B cell (primary cell): ENCODE results near the gene CPA2. TPM values are rescaled to one million over a fixed set of nuclear protein-coding genes. Genes with fewer than 3 reads are reported as not detected.

Experiments
- ATAC-seq: fragments of 200-7000 bp; cut with Tn5 transposase; one replicate; pipeline ENCODE4 v1.10.0; 2021; ENCODE audit warnings: low read depth, mild to moderate bottlenecking, moderate number of reproducible peaks, moderate library complexity
- CTCF ChIA-PET: fragments of 350-600 bp; sonication (Branson Sonifier 250); formaldehyde crosslinking; loops from one replicate; lab custom pipeline; 2021; ENCODE audit warnings: antibody characterized with exemption, inconsistent platforms; lab: Charles Lee
- POLR2A ChIA-PET: fragments of 350-600 bp; sonication (Branson Sonifier 250); formaldehyde crosslinking; loops from one replicate; lab custom pipeline; 2021; ENCODE audit warnings: antibody characterized with exemption; lab: Charles Lee
- DNase-seq: peaks from one replicate; pipeline ENCODE4 v3.0.0; 2013
- H2AFZ ChIP-seq: 2 replicates; pipeline ENCODE4 v1.6.1; 2012; ENCODE audit warnings: mild to moderate bottlenecking, low read depth, low read length; ENCODE audit not compliant: insufficient read depth, poor library complexity, severe bottlenecking
- H3K27ac ChIP-seq, 2 donors: 1 replicate in 1 of 2; 2 replicates in 1 of 2; pipeline ENCODE4 v1.5.1; 2012 to 2013; ENCODE audit warnings: low read length in 2 of 2, mild to moderate bottlenecking in 2 of 2, moderate library complexity in 1 of 2
- H3K27me3 ChIP-seq, 4 experiments: fragments of 200-600 bp in 1 of 4; sonication (generic) in 1 of 4; replicated peaks in 1 of 4; 1 replicate in 2 of 4; 2 replicates in 2 of 4; pipeline versions ENCODE4 v1.6.1 to v1.7.0; 2013 to 2016; ENCODE audit warnings: low read length in 3 of 4, mild to moderate bottlenecking in 2 of 4, mixed read lengths in 1 of 4, moderate library complexity in 1 of 4; ENCODE audit not compliant: insufficient read depth in 4 of 4, control insufficient read depth in 3 of 4; ENCODE audit errors: control extremely low read depth in 1 of 4
- H3K36me3 ChIP-seq, 2 experiments: replicated peaks in 1 of 2; 1 replicate in 1 of 2; 2 replicates in 1 of 2; pipeline versions ENCODE4 v1.6.1 to v1.7.1; 2013; ENCODE audit warnings: low read length in 1 of 2; ENCODE audit not compliant: insufficient read depth in 2 of 2, control insufficient read depth in 1 of 2; ENCODE audit errors: control extremely low read depth in 1 of 2, extremely low read depth in 1 of 2
- H3K4me1 ChIP-seq, 2 donors: fragments of 200-600 bp in 1 of 2; sonication (generic) in 1 of 2; 1 replicate in 1 of 2; 2 replicates in 1 of 2; pipeline versions ENCODE4 v1.5.1 to v1.6.1; 2013 to 2017; ENCODE audit warnings: low read length in 2 of 2; ENCODE audit not compliant: control insufficient read depth in 2 of 2, insufficient read depth in 2 of 2
- H3K4me2 ChIP-seq: replicated peaks from 2 replicates; pipeline ENCODE3; 2012; ENCODE audit warnings: mild to moderate bottlenecking, low read depth, low read length; ENCODE audit not compliant: poor library complexity, severe bottlenecking
- H3K4me3 ChIP-seq, 5 experiments: fragments of 200-600 bp in 1 of 5; sonication (generic) in 1 of 5; 1 replicate in 3 of 5; 2 replicates in 2 of 5; pipeline versions ENCODE4 v1.5.1 to v1.7.0; 2011 to 2016; ENCODE audit warnings: low read length in 4 of 5, mild to moderate bottlenecking in 4 of 5, low read depth in 2 of 5, control low read depth in 1 of 5, moderate library complexity in 1 of 5; ENCODE audit not compliant: insufficient read depth in 1 of 5; ENCODE audit errors: control extremely low read depth in 1 of 5, extremely low read depth in 1 of 5
- H3K79me2 ChIP-seq: fragments of 200-600 bp; sonication (generic); one replicate; pipeline ENCODE4 v1.6.0; 2016; ENCODE audit warnings: low read length; ENCODE audit not compliant: control insufficient read depth, insufficient read depth
- H3K9ac ChIP-seq: fragments of 200-600 bp; sonication (generic); 2 replicates; pipeline ENCODE4 v1.6.1; 2017; ENCODE audit warnings: mild to moderate bottlenecking, low read length, moderate library complexity
- H3K9me3 ChIP-seq, 3 donors: one replicate each; pipeline versions ENCODE4 v1.6.1 to v1.7.1; 2013; ENCODE audit warnings: low read length in 2 of 3; ENCODE audit not compliant: control insufficient read depth in 2 of 3, insufficient read depth in 1 of 3; ENCODE audit errors: control extremely low read depth in 1 of 3
- H4K20me1 ChIP-seq: 2 replicates; pipeline ENCODE4 v1.6.0; 2012; ENCODE audit warnings: mild to moderate bottlenecking, low read length; ENCODE audit not compliant: insufficient read depth, control insufficient read depth, poor library complexity, severe bottlenecking
- H3K27ac Mint-ChIP-seq: one replicate; pipeline ENCODE4 v1.8.0; 2021; ENCODE audit warnings: mixed read lengths
- H3K27me3 Mint-ChIP-seq: one replicate; pipeline ENCODE4 v1.8.0; 2021; ENCODE audit warnings: mixed read lengths
- H3K4me1 Mint-ChIP-seq: one replicate; pipeline ENCODE4 v1.8.0; 2021; ENCODE audit warnings: mixed read lengths
- H3K4me3 Mint-ChIP-seq: one replicate; pipeline ENCODE4 v1.8.0; 2021; ENCODE audit warnings: mixed read lengths
- H3K9me3 Mint-ChIP-seq: one replicate; pipeline ENCODE4 v1.8.0; 2022; ENCODE audit warnings: mixed read lengths; ENCODE audit not compliant: insufficient read depth
- CTCF ChIP-seq: fragments of 200-600 bp; IDR thresholded peaks from one replicate; pipeline ENCODE4 v1.8.0; 2022; ENCODE audit warnings: antibody characterized with exemption, mild to moderate bottlenecking
- EZH2 ChIP-seq: IDR thresholded peaks from 2 replicates; pipeline ENCODE4 v1.6.1; 2012; ENCODE audit warnings: borderline replicate concordance, low read depth, mild to moderate bottlenecking, moderate library complexity, low read length; ENCODE audit not compliant: insufficient read depth, poor library complexity, severe bottlenecking
- whole genome bisulfite sequencing: methylation state at CpG from one replicate; pipeline ENCODE4 v1.1.5; 2013; ENCODE audit warnings: missing lambda C conversion rate; ENCODE audit not compliant: insufficient coverage; 5-methylcytosine and 5-hydroxymethylcytosine counted together
- intact Hi-C: fragments of 100-400 bp; cut with micrococcal nuclease; formaldehyde crosslinking; loops from one replicate; pipeline ENCODE4 v1.10.0; 2022
- polyA plus RNA-seq: library from polyadenylated mRNA; depleted of rRNA; stranded (reverse); fragments of >200 nt; gene quantifications from 2 replicates; pipeline ENCODE4 v1.2.3, GENCODE V29; 2012
- total RNA-seq, 2 donors: library from RNA; stranded (reverse); fragments of 120-200 nt in 1 of 2; gene quantifications; 1 replicate in 1 of 2; 2 replicates in 1 of 2; pipeline versions ENCODE4 v1.2.3 to v1.2.4, GENCODE V29; 2013 to 2022

CPA2 gene
- total and polyA plus RNA-seq, 2 donors (not counting 1 experiment from before 2014, with no cell fraction given) = not detected

- H3K4me3 Mint-ChIP-seq = no peak overlapping the region
- Histone ChIP-seq H3K36me3 (no peaks in the 10 kb centered on the region), H3K4me2 (no peak overlapping the region), H4K20me1 (no peaks in the 10 kb centered on the region), H3K4me3 (no peak overlapping the region), H3K27me3 (peaks cover 0 to 8% (median 5%) of the 10 kb centered on the region in 4 experiments), H3K9me3 (no peaks in the 10 kb centered on the region), H3K9ac (no peak overlapping the region), H2AFZ (no peak overlapping the region), H3K27ac (no peak overlapping the region), H3K4me1 (no peaks in the 10 kb centered on the region), H3K79me2 (no peaks in the 10 kb centered on the region)
- TF ChIP-seq EZH2 (no peak), CTCF (no peak)
- intact Hi-C loops = no loop called here
- no peak for DNase-seq
- H3K27ac Mint-ChIP-seq = no peak overlapping the region
- POLR2A ChIA-PET = no interaction called here
- CTCF ChIA-PET = no interaction called here
- ATAC-seq = no peak
- no peaks in the 10 kb centered on the region for H3K4me1 Mint-ChIP-seq
- peaks cover 32% of the 10 kb centered on the region for H3K27me3 Mint-ChIP-seq
- no peaks in the 10 kb centered on the region for H3K9me3 Mint-ChIP-seq
- 92% methylated on average over 2 of the region's 2 CpGs for WGBS
These were observed 12.6 kb downstream of the CPA2 start for GRCh38 chr7:130279286-130279685.

- Histone ChIP-seq H3K9me3 (no peaks in the 10 kb centered on the region), H3K4me2 (no peak overlapping the region), H3K27ac (no peak overlapping the region), H2AFZ (no peak overlapping the region), H3K4me3 (no peak overlapping the region), H3K27me3 (peaks cover 0 to 7% (median 3%) of the 10 kb centered on the region in 4 experiments), H3K79me2 (no peaks in the 10 kb centered on the region), H3K4me1 (no peaks in the 10 kb centered on the region), H3K36me3 (no peaks in the 10 kb centered on the region), H3K9ac (no peak overlapping the region), H4K20me1 (no peaks in the 10 kb centered on the region)
- TF ChIP-seq CTCF (no peak), EZH2 (no peak)
- Mint-ChIP-seq H3K9me3 (no peaks in the 10 kb centered on the region), H3K27me3 (peaks cover 30% of the 10 kb centered on the region), H3K4me3 (no peak overlapping the region), H3K4me1 (no peaks in the 10 kb centered on the region), H3K27ac (no peak overlapping the region)
- DNase-seq (no peak), ATAC-seq (no peak)
- CTCF ChIA-PET = interaction anchor here (1.2 kb wide), 1 partner anchor 208 kb away, joined by 3 read pairs; no protein-coding TSS in a partner anchor
- intact Hi-C loops = no loop called here
- POLR2A ChIA-PET = no interaction called here
- no CpG with 5 or more reads among the region's 1 CpG for WGBS
These were observed 13.2 kb downstream of the CPA2 start for GRCh38 chr7:130279906-130280305.
